Prostate gland (tissue), 2 donors: ENCODE results near the gene PEX11G. TPM values are rescaled to one million over a fixed set of nuclear protein-coding genes. Genes with fewer than 3 reads are reported as not detected.
"Not testable (repeated sequence)": the region's sequence is repeated elsewhere in the genome, so short reads cannot be mapped to it uniquely, and the experiment has no call there.

Experiments
- DNase-seq: peaks from one replicate; pipeline ENCODE4 v3.0.0-alpha.2; 2019; ENCODE audit warnings: low spot score
- H3K27ac ChIP-seq, 2 donors: fragments of 200-600 bp; sonication (generic); 2 replicates each; pipeline ENCODE4 v1.5.1; 2017 to 2019
- H3K27me3 ChIP-seq: fragments of 200-600 bp; sonication (generic); replicated peaks from 2 replicates; pipeline ENCODE4 v1.5.1; 2019; ENCODE audit not compliant: insufficient read depth
- H3K36me3 ChIP-seq, 2 donors: fragments of 200-600 bp; sonication (generic); 1 replicate in 1 of 2; 2 replicates in 1 of 2; pipeline versions ENCODE4 v1.5.1 to v1.8.1; 2017 to 2019
- H3K4me1 ChIP-seq: fragments of 200-600 bp; sonication (generic); replicated peaks from 2 replicates; pipeline ENCODE4 v1.5.1; 2019
- H3K4me3 ChIP-seq, 2 donors: fragments of 200-600 bp; sonication (generic); 2 replicates each; pipeline ENCODE4 v1.5.1; 2017 to 2019
- H3K9me3 ChIP-seq: fragments of 200-600 bp; sonication (generic); 2 replicates; pipeline ENCODE4 v1.5.1; 2017
- CTCF ChIP-seq, 4 experiments: fragments of 200-600 bp in 2 of 4; fragments of 450-650 bp in 2 of 4; sonication (generic) in 2 of 4; IDR thresholded peaks; 1 replicate in 3 of 4; 2 replicates in 1 of 4; pipeline ENCODE4 v1.5.1; 2016 to 2019; ENCODE audit warnings: antibody characterized with exemption in 4 of 4, mild to moderate bottlenecking in 2 of 4, moderate library complexity in 2 of 4
- POLR2A ChIP-seq: fragments of 450-650 bp; IDR thresholded peaks from one replicate; pipeline ENCODE4 v1.6.1; 2016; ENCODE audit warnings: antibody characterized with exemption, mild to moderate bottlenecking
- POLR2AphosphoS5 ChIP-seq: sonication (generic); formaldehyde crosslinking; IDR thresholded peaks from one replicate; pipeline ENCODE4 v1.6.1; 2017; ENCODE audit warnings: antibody characterized with exemption
- WGBS: methylation state at CpG from one replicate; pipeline ENCODE4 v1.1.5; 2018; 5-methylcytosine and 5-hydroxymethylcytosine counted together
- intact Hi-C: fragments of 100-400 bp; cut with DNase I; formaldehyde crosslinking; loops from one replicate; pipeline ENCODE4 v1.14.2; 2022
- total RNA-seq, 2 donors: library from RNA; depleted of rRNA; stranded (reverse); fragments of >200 nt; gene quantifications; one replicate each; pipeline ENCODE4 v1.1.0, GENCODE V29; 2016

Gene PEX11G
- total RNA-seq, 2 donors from 2014 or later = 13.1 to 17.4 TPM

GRCh38 chr19:7442423-7442822, 46.4 kb downstream of the PEX11G start:
- H3K36me3 ChIP-seq = peaks cover 0 to 6% of the 10 kb centered on the region in 2 donors
- H3K4me1 ChIP-seq = no peaks in the 10 kb centered on the region
- TF ChIP-seq CTCF (IDR thresholded peaks at IDR 0.05) (no peak), POLR2A (no peak), POLR2AphosphoS5 (no peak)
- WGBS = 71% methylated on average over 9 of the region's 9 CpGs
- no peaks in the 10 kb centered on the region for H3K9me3 ChIP-seq
- no peaks in the 10 kb centered on the region for H3K27me3 ChIP-seq
- H3K27ac ChIP-seq = no peak overlapping the region
- H3K4me3 ChIP-seq = no peak overlapping the region
- no peak for DNase-seq
- intact Hi-C loops = no loop called here

GRCh38 chr19:7441468-7442146, 47.2 kb downstream of the PEX11G start:
- Histone ChIP-seq H3K4me1 (no peaks in the 10 kb centered on the region), H3K27me3 (no peaks in the 10 kb centered on the region), H3K4me3 (no peak overlapping the region), H3K36me3 (peaks cover 0 to 6% of the 10 kb centered on the region in 2 donors), H3K9me3 (no peaks in the 10 kb centered on the region), H3K27ac (no peak overlapping the region)
- 91% methylated on average over 21 of the region's 21 CpGs for whole genome bisulfite sequencing
- no peak for DNase-seq
- no peak for TF ChIP-seq POLR2AphosphoS5
- no peak for TF ChIP-seq CTCF (IDR thresholded peaks at IDR 0.05)
- TF ChIP-seq POLR2A = no peak
- intact Hi-C loops = no loop called here

- no peak for TF ChIP-seq POLR2AphosphoS5
- TF ChIP-seq POLR2A = no peak
- 89% methylated on average over 42 of the region's 43 CpGs for WGBS
- H3K27me3 ChIP-seq = no peaks in the 10 kb centered on the region
- no peak overlapping the region for H3K4me3 ChIP-seq
- H3K27ac ChIP-seq = no peak overlapping the region
- no peak for DNase-seq
- no peaks in the 10 kb centered on the region for H3K4me1 ChIP-seq
- intact Hi-C loops = no loop called here
- H3K36me3 ChIP-seq = peaks cover 0 to 6% of the 10 kb centered on the region in 2 donors
- no peaks in the 10 kb centered on the region for H3K9me3 ChIP-seq
Measured at GRCh38 chr19:7440188-7440975, 48.5 kb downstream of the PEX11G start.

GRCh38 chr19:7435586-7435985, 53.2 kb downstream of the PEX11G start:
- no peaks in the 10 kb centered on the region for H3K9me3 ChIP-seq
- H3K36me3 ChIP-seq = peaks cover 0 to 5% of the 10 kb centered on the region in 2 donors
- no peaks in the 10 kb centered on the region for H3K27me3 ChIP-seq
- 95% methylated on average over 3 of the region's 3 CpGs for WGBS
- no peak overlapping the region for H3K27ac ChIP-seq
- H3K4me1 ChIP-seq = no peaks in the 10 kb centered on the region
- no peak overlapping the region for H3K4me3 ChIP-seq
- intact Hi-C loops = no loop called here
- TF ChIP-seq POLR2A (no peak), POLR2AphosphoS5 (no peak), CTCF (IDR thresholded peaks at IDR 0.05) (no peak)
- no peak for DNase-seq

GRCh38 chr19:7434391-7434790, 54.4 kb downstream of the PEX11G start:
- TF ChIP-seq POLR2A (no peak), POLR2AphosphoS5 (no peak), CTCF (IDR thresholded peaks at IDR 0.05) (no peak)
- WGBS = 92% methylated on average over 10 of the region's 10 CpGs
- intact Hi-C loops = no loop called here

GRCh38 chr19:7433456-7433855, 55.4 kb downstream of the PEX11G start:
- H3K27ac ChIP-seq, H3K4me3 ChIP-seq, H3K27me3 ChIP-seq, H3K36me3 ChIP-seq, intact Hi-C loops, H3K4me1 ChIP-seq, DNase-seq, H3K9me3 ChIP-seq: not testable (repeated sequence)
- 78% methylated on average over 7 of the region's 7 CpGs for WGBS

More at GRCh38 chr19:7434391-7434790, 54.4 kb downstream of the PEX11G start:
- Histone ChIP-seq H3K4me3 (no peak overlapping the region), H3K27ac (no peak overlapping the region), H3K27me3 (no peaks in the 10 kb centered on the region), H3K4me1 (no peaks in the 10 kb centered on the region), H3K36me3 (no peaks in the 10 kb centered on the region), H3K9me3 (no peaks in the 10 kb centered on the region)
- no peak for DNase-seq
